Measurements from ENCODE around the gene MAP7D1.
"Not testable (repeated sequence)": the region's sequence is repeated elsewhere in the genome, so short reads cannot be mapped to it uniquely, and the experiment has no call there.

The MAP7D1 gene

GRCh38 chr1:36154335-36154734, 1.6 kb upstream of the MAP7D1 start:
- FAIRE-seq: no peak

GRCh38 chr1:36154765-36155407, 1.1 kb upstream of the MAP7D1 start:
- FAIRE-seq: no peak

DNA sequence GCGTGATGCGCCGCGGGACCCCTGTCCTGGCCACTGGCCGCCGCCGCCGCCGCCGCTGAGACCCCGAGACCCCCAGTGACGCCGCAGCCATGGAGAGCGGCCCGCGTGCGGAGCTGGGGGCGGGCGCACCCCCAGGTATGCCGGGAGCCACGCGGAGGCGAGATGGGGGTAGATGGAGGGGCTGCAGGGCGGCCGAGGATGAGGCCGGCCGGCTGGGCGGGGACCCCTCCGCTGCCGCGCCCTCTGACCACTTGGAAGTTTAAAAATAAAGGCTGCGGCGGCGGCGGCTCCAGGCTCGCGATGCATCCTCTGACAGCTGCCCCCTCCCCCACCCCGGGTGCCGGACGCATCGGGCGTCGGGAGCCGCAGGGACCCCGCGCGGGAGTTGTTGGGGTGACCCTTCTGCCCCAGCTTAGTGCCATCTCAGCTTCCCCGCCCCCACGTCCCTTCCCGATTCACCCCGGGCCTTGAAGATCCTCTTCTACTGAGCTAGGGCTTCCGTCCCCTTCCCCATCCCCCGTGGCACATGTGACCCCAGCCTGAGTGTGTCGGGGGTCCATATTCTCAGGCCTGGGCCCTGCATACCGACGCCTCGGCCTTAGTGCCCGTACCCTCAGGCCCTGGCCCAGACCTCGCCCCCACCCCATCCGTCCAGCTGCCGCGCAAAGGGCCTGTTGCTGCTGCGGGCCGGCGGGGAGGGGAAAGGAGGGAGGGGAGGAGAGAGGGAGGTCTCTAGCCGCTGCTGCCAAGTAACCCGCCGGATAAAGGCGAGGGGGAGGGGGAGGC, 562 bp downstream of the MAP7D1 start:
- no peak for FAIRE-seq

GRCh38 chr1:36157115-36157903, 1.3 kb downstream of the MAP7D1 start:
- no peak for FAIRE-seq

GRCh38 chr1:36157973-36158826, 2.2 kb downstream of the MAP7D1 start:
- FAIRE-seq: no peak

DNA sequence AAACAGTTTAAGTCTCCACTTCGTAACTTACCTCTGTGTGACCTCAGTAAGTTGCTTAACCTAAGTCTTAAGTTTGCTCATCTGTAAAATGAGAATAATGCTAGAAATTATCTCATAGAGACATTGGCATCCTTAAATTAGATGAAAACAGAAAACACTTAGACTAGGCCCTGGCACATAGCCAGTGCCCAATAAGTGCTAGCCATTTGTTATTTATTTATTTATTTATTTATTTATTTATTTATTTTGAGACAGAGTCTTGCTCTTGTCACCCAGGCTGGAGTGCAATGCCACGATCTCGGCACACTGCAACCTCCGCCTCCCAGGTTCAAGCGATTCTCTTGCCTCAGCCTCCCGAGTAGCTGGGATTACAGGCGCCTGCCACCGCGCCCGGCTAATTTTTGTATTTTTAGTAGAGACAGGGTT, 2.9 kb downstream of the MAP7D1 start:
- not testable (repeated sequence) for FAIRE-seq

GRCh38 chr1:36159614-36160387, 3.8 kb downstream of the MAP7D1 start:
- FAIRE-seq: no peak

DNA sequence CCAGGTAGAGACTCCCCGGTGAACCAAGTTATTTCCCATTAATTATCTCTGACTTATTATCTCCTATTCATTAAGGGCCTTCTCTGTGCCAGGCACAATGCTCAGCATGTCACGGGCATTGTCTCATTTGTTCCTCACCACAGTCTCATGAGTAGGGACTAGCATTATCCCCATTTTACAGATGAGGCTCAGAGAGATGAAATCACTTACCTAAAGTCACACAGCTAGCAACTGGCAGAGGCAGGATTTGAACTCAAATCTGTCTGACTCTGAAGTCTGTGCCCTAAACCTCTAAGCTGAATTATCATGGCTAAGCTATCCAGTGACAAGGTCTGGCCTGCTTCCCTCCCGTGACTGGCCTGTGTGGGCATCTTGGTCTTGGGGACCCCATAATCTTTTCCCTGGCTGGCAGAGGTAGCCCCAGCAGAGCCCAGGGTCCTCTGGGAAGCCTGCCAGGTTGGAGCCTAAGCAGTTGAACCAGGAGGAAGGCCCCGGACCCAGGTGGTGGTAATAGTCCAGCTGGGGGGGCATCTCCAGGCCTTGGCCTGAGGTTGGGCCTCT, 4.5 kb downstream of the MAP7D1 start:
- FAIRE-seq: no peak

DNA sequence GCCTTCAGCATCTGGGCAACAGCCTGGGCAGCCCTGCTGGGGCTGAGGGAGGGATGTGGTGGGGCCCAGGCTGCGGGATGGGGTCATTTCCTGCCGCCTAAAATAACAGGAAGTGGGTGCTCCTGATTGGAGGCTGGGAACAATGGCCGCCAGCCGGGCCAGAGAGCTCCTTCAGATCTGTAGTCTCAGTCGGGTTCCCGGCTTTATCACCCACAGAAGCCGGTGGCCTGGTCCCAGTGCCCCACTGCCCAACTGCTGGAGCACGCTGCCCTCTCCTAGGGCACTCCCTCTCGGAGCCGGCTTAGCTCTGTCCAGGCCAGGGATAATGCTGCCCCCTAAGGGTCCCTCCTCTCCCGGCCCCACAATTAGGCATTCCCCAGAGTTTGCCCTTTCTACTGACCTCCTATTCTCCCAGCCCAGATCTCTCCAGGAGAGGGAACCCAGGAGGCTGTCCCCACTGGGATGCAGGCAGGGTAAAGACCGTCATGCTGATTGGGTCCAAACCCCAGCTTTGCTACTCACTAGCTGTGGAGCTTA, 5.1 kb downstream of the MAP7D1 start:
- no peak for FAIRE-seq

GRCh38 chr1:36161641-36162531, 5.9 kb downstream of the MAP7D1 start:
- FAIRE-seq: no peak

DNA sequence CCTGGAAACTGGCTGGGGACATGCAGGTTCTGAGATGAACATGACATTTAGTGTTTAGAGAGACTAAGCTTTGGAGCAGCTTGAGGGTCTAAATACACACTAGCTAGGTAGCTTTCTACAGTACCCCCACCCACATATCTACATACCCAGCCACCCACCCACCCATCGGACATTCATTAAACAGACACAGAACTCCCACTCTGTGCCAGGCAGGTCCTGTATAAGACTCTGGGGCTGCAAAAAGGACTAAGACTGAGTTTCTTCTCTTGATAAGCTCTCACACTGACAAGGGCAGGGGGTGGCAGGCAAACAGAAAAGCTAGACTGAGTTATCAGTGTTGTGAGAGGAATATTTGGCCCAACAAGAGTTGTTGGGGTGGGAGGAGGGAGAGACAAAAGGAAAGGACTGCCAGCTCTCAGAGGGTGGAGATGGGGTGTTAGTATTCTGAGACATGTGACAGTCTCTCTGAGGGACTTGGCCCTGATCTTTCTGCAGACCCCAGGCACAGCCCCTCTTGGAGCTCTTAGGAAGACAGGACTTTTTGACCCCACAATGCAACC, 6.8 kb downstream of the MAP7D1 start:
- FAIRE-seq: no peak

GRCh38 chr1:36163426-36163825, 7.5 kb downstream of the MAP7D1 start:
- FAIRE-seq: no peak

DNA sequence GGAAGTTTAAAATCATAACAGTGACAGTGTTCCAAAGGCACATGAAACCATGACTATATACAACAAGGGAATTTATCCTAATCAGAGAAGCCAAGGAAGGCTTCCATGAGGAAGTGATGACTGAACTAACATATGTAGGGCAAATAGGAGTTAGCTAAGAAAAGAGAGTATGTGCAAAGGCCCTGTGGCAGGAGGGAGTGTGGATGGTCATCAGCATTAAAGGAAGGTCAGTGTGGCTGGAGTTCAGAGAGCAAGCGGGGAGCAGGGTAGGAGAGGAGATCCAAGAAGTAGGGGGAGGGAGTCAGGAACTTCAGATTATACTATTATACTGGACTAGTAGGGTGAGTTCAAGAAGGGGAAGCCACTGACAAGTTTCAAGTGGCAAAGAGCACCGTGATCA, 8.4 kb downstream of the MAP7D1 start:
- FAIRE-seq: no peak

GRCh38 chr1:36165145-36165544, 9.2 kb downstream of the MAP7D1 start:
- no peak for FAIRE-seq

- FAIRE-seq: no peak
These were observed 10.2 kb downstream of the MAP7D1 start for GRCh38 chr1:36166136-36166535.

DNA sequence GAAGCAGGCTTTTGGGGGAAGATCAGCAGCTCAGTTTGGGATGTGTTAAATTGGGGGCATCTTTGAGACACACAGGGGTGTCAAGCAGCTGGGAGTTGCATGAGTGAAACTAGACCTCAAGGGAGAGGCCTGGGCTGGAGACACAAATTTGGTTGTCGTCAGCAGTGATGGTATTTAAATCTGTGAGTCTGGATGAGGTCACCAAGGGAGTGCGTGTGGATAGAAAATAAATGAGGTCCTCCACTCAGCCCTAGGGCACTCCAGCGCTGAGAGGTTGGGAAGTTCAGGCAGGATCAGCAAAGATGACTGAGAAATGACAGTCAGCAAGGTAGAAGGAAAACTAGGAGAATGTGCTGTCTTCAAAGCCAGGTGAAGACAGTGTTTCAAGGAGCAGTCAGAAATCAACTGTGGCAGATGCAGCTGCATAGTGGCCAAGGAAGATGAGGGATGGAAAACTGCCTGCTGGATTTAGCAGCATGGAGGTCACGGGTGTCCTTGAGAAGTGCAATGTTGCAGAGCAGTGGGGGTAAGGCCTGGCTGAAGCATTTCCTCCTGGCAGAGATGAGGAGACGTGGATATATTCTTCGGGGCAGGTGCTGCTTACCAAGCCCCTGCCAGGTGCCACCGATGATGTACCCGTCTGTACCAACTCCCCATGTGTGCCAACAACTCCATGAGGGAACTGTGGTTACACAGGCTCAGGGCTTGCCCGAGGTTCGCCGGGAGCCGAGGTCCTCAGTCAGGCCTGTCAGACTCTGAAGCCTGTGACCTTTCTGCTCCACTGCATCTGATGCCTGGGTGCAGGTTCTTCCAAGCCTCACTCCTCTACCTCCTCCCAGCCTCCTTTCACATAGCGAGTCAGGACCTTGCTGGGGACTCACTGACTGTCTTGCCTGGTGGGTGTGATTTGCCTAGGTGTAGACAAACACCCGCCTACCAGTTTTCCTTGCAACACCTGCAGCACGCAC, 11.3 kb downstream of the MAP7D1 start:
- FAIRE-seq: no peak

DNA sequence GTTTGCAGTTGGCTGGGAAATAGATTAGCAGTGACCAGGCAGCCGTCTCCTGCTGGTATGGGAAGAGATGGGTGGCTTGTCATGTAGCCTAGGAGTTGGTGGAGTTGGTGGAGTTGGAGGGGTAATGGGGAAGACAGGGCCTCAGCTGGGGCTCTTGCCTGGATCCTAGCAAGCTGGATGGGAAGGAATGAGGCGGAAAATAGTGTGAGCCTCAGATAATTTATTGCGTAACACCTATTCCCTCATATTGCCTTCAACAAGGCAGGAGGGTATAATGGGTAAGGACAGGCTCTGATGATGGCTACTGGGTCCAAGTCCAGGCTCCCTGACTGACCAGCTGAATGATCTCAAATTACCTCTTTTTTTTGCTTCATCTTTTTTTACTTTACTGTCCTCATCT, 12.6 kb downstream of the MAP7D1 start:
- FAIRE-seq: no peak

GRCh38 chr1:36170643-36171412, 14.9 kb downstream of the MAP7D1 start:
- FAIRE-seq: no peak
